DOHH2 (cell line): Measurements from ENCODE around the gene SMCR8.

Experiments used
- EZH2phosphoT487 ChIP-seq: fragments of 200-600 bp; sonication (generic); IDR thresholded peaks from 2 replicates; pipeline ENCODE4 v1.6.1; 2017; ENCODE audit warnings: borderline replicate concordance, mild to moderate bottlenecking, antibody characterized with exemption, low read length, moderate library complexity, mixed read lengths
- TF ChIP-seq, protein P1 (sequence below): fragments of 200-600 bp; sonication (generic); IDR thresholded peaks from one replicate; pipeline ENCODE4 v1.5.1; 2014; ENCODE audit warnings: antibody characterized with exemption, mild to moderate bottlenecking, low read depth, low read length; ENCODE audit not compliant: poor library complexity, severe bottlenecking

DNA sequence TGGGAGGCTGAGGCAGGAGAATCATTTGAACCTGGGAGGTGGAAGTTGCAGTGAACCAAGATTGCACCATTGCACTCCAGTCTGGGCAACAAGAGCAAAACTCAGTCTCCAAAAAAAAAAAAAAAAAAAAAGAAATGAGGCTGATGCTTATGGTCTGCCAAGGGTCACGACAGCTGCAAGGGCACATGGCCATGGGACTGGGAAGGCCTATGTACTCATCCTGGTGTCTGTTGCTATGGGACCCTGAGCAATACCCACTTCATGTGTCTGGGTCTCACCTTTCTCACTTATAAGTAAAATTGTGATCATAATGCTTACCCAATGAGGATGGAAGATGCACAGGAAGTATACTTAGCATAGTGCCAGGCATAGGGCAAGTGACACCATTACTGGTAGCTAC is 38.0 kb upstream of the SMCR8 start:
- TF ChIP-seq, protein P1, sequence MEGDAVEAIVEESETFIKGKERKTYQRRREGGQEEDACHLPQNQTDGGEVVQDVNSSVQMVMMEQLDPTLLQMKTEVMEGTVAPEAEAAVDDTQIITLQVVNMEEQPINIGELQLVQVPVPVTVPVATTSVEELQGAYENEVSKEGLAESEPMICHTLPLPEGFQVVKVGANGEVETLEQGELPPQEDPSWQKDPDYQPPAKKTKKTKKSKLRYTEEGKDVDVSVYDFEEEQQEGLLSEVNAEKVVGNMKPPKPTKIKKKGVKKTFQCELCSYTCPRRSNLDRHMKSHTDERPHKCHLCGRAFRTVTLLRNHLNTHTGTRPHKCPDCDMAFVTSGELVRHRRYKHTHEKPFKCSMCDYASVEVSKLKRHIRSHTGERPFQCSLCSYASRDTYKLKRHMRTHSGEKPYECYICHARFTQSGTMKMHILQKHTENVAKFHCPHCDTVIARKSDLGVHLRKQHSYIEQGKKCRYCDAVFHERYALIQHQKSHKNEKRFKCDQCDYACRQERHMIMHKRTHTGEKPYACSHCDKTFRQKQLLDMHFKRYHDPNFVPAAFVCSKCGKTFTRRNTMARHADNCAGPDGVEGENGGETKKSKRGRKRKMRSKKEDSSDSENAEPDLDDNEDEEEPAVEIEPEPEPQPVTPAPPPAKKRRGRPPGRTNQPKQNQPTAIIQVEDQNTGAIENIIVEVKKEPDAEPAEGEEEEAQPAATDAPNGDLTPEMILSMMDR: no peak
- no peak for TF ChIP-seq EZH2phosphoT487
